ENCODE measurements around the gene DYNC2I2. TPM values are rescaled to one million over a fixed set of nuclear protein-coding genes. Genes with fewer than 3 reads are reported as not detected.

DYNC2I2 gene
- total RNA-seq, 1 donor from 2014 or later: 83.4 TPM

DNA sequence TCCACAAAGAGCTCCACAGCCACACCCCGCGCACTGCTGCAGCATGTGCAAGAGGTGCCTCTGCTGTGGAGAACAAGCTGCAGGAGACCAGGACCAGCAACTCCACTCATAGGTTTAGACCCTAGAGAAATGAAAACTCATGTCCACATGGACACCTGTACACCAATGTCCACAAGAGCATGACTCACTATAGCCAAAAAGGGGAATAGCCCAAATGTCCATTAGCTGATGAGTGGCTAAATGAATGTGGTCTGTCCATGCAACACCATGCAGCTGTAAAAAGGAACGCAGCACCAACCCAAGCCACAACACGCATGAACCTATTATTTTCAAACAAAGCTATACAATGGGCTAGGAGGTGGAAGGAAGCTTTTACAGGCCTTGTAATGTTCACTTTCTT is 18.1 kb downstream of the DYNC2I2 start:
- Mint-ChIP-seq H3K9me3 (ENCODE audit: low read depth) (no peaks in the 10 kb centered on the region), H3K36me3 (ENCODE audit: insufficient read depth) (peaks cover 9% of the 10 kb centered on the region), H3K4me1 (ENCODE audit: low read depth) (peaks cover 2% of the 10 kb centered on the region), H3K27me3 (no peaks in the 10 kb centered on the region), H3K4me3 (ENCODE audit: low read depth) (no peak overlapping the region), H3K27ac (no peak overlapping the region)
- TF ChIP-seq, protein P1, sequence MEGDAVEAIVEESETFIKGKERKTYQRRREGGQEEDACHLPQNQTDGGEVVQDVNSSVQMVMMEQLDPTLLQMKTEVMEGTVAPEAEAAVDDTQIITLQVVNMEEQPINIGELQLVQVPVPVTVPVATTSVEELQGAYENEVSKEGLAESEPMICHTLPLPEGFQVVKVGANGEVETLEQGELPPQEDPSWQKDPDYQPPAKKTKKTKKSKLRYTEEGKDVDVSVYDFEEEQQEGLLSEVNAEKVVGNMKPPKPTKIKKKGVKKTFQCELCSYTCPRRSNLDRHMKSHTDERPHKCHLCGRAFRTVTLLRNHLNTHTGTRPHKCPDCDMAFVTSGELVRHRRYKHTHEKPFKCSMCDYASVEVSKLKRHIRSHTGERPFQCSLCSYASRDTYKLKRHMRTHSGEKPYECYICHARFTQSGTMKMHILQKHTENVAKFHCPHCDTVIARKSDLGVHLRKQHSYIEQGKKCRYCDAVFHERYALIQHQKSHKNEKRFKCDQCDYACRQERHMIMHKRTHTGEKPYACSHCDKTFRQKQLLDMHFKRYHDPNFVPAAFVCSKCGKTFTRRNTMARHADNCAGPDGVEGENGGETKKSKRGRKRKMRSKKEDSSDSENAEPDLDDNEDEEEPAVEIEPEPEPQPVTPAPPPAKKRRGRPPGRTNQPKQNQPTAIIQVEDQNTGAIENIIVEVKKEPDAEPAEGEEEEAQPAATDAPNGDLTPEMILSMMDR (IDR thresholded peaks at IDR 0.05; ENCODE audit: unreplicated experiment): no peak
- no peak for DNase-seq (ENCODE audit: low spot score, unreplicated experiment)

- no peak for DNase-seq (ENCODE audit: low spot score, unreplicated experiment)
- Mint-ChIP-seq H3K27ac (no peak overlapping the region), H3K4me1 (ENCODE audit: low read depth) (peaks cover 2% of the 10 kb centered on the region), H3K36me3 (ENCODE audit: insufficient read depth) (peaks cover 13% of the 10 kb centered on the region), H3K4me3 (ENCODE audit: low read depth) (no peak overlapping the region), H3K9me3 (ENCODE audit: low read depth) (no peaks in the 10 kb centered on the region), H3K27me3 (no peaks in the 10 kb centered on the region)
- TF ChIP-seq, protein P1 (IDR thresholded peaks at IDR 0.05; ENCODE audit: unreplicated experiment): no peak
These were observed 19.0 kb downstream of the DYNC2I2 start for GRCh38 chr9:128637656-128638055.

- peaks cover 15% of the 10 kb centered on the region for H3K36me3 Mint-ChIP-seq (ENCODE audit: insufficient read depth)
- H3K27ac Mint-ChIP-seq: peak overlapping the region; percentile 89
- peaks cover 2% of the 10 kb centered on the region for H3K4me1 Mint-ChIP-seq (ENCODE audit: low read depth)
- no peaks in the 10 kb centered on the region for H3K27me3 Mint-ChIP-seq
- no peak for DNase-seq (ENCODE audit: low spot score, unreplicated experiment)
- H3K4me3 Mint-ChIP-seq (ENCODE audit: low read depth): no peak overlapping the region
- TF ChIP-seq, protein P1 (IDR thresholded peaks at IDR 0.05; ENCODE audit: unreplicated experiment): no peak
- H3K9me3 Mint-ChIP-seq (ENCODE audit: low read depth): no peaks in the 10 kb centered on the region
These were observed 19.8 kb downstream of the DYNC2I2 start for GRCh38 chr9:128636556-128637530.

GRCh38 chr9:128636024-128636390 is 20.6 kb downstream of the DYNC2I2 start:
- DNase-seq (ENCODE audit: low spot score, unreplicated experiment): no peak
- H3K27ac Mint-ChIP-seq: peak overlapping the region; percentile 96
- peaks cover 17% of the 10 kb centered on the region for H3K36me3 Mint-ChIP-seq (ENCODE audit: insufficient read depth)

GRCh38 chr9:128635266-128636023 is 21.2 kb downstream of the DYNC2I2 start:
- Mint-ChIP-seq H3K27ac (peak overlapping the region; percentile 96), H3K27me3 (no peaks in the 10 kb centered on the region)

More at GRCh38 chr9:128636024-128636390, 20.6 kb downstream of the DYNC2I2 start:
- no peak overlapping the region for H3K4me3 Mint-ChIP-seq (ENCODE audit: low read depth)
- H3K9me3 Mint-ChIP-seq (ENCODE audit: low read depth): no peaks in the 10 kb centered on the region
- H3K4me1 Mint-ChIP-seq (ENCODE audit: low read depth): peaks cover 2% of the 10 kb centered on the region
- TF ChIP-seq, protein P1 (IDR thresholded peaks at IDR 0.05; ENCODE audit: unreplicated experiment): peak; percentile 36
- no peaks in the 10 kb centered on the region for H3K27me3 Mint-ChIP-seq

More at GRCh38 chr9:128635266-128636023, 21.2 kb downstream of the DYNC2I2 start:
- Mint-ChIP-seq H3K4me1 (ENCODE audit: low read depth) (peaks cover 2% of the 10 kb centered on the region), H3K4me3 (ENCODE audit: low read depth) (no peak overlapping the region), H3K9me3 (ENCODE audit: low read depth) (no peaks in the 10 kb centered on the region), H3K36me3 (ENCODE audit: insufficient read depth) (peaks cover 17% of the 10 kb centered on the region)
- TF ChIP-seq, protein P1 (IDR thresholded peaks at IDR 0.05; ENCODE audit: unreplicated experiment): peak; percentile 82
- DNase-seq (ENCODE audit: low spot score, unreplicated experiment): peak; percentile 79

Measured in progenitor cell of endocrine pancreas (in vitro differentiated cells).